Ectodermal cell (in vitro differentiated cells): Measurements from ENCODE around the gene BCAM.

ENCODE experiments used
- H3K27ac ChIP-seq: 2 replicates; pipeline ENCODE4 v1.7.0; 2013; ENCODE audit warnings: mild to moderate bottlenecking, low read depth, low read length; ENCODE audit not compliant: insufficient read depth, poor library complexity, severe bottlenecking
- H3K27me3 ChIP-seq: 2 replicates; pipeline ENCODE4 v1.7.0; 2013; ENCODE audit warnings: mild to moderate bottlenecking, low read length; ENCODE audit not compliant: insufficient read depth, control insufficient read depth, poor library complexity, severe bottlenecking
- H3K36me3 ChIP-seq: one replicate; pipeline ENCODE4 v1.7.0; 2013; ENCODE audit warnings: low read length; ENCODE audit not compliant: control insufficient read depth, insufficient read depth
- H3K4me1 ChIP-seq: one replicate; pipeline ENCODE4 v1.7.0; 2013; ENCODE audit warnings: low read length; ENCODE audit not compliant: control insufficient read depth, insufficient read depth
- H3K4me3 ChIP-seq: 2 replicates; pipeline ENCODE4 v1.7.0; 2013; ENCODE audit warnings: low read depth, low read length, control low read depth; ENCODE audit not compliant: insufficient read depth
- H3K9me3 ChIP-seq: 2 replicates; pipeline ENCODE4 v1.7.0; 2013; ENCODE audit warnings: mild to moderate bottlenecking, low read length, moderate library complexity; ENCODE audit not compliant: control insufficient read depth
- WGBS, 2 experiments: methylation state at CpG; one replicate each; pipeline ENCODE4 v1.1.7; 2013; ENCODE audit warnings: missing lambda C conversion rate in 2 of 2; 5-methylcytosine and 5-hydroxymethylcytosine counted together

BCAM gene

DNA sequence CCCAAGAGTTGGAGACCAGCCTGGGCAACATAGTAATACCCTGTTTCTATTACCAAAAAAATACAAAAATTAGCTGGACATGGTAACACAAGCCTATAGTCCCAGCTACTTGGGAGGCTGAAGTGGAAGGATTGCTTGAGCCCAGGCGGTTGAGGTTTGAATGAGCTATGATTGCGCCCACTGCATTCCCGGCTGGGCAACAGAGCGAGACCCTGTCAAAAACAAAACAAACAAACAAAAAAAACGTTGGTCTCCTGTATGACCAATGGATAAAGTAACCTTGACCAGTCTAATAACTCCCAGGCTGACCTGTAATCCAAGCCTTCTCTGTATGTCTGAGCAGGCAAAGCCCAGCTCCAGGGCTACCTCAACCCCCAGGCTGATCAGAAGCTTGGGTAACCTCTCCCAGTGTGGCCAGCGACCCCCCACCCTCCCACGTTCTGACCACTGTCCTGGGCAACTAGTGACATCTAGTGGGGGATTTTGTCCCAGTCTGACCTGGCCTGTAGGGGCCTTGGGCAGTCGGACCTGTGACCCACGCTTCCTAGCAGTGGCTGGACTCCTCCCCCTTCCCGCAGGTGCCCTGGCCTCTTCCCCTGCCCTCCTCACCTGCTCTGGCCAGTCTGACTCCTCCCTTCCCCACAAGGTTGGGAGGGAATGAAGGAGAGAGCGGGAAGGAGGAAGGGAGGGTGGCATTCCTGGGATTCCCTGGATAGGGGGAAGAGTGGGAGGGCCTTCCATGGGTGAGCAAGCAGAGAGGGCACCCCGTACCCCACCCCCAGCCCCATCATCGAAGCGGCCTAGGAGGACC lies 1.0 kb upstream of the BCAM start:
- H3K4me1 ChIP-seq = peaks cover 24% of the 10 kb centered on the region
- no peak overlapping the region for H3K4me3 ChIP-seq
- WGBS, 2 experiments = 30 to 33% methylated on average over 13 of the region's 14 CpGs
- H3K27me3 ChIP-seq = peaks cover 6% of the 10 kb centered on the region
- H3K27ac ChIP-seq = no peak overlapping the region
- no peaks in the 10 kb centered on the region for H3K36me3 ChIP-seq
- no peaks in the 10 kb centered on the region for H3K9me3 ChIP-seq

DNA sequence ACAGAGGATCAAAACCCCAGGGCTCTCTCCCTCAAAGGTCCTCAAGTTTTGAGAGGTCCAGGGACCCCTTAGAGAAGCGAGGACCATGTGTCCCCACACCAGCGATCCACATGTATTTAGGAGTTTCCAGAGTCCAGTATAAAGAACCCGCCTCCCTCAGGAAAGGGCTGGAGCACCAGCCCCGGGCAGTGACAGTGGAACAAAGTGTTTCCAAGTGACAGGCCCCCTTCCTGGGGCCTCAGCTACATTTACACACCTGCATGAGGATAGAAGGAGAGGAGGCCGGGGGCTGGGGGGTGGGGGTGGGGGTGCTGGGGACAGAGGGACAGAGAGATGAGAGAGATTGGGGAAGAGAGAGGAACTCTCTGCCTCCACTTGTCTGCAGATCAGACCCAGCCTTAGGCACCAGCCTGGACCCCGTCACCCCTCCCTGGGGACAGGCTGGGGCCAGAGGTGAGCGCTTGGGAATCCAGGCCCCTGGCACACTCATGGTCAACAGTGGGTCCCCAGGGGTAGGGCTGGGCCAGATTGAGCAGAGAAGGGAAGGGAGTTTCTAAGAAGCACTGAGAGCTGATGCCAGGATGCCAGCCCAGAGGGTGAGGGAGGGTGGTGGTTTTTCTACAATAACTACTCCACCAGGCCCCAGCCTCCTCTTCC lies 802 bp downstream of the BCAM start:
- no peak overlapping the region for H3K27ac ChIP-seq
- H3K9me3 ChIP-seq = no peaks in the 10 kb centered on the region
- H3K27me3 ChIP-seq = peaks cover 6% of the 10 kb centered on the region
- H3K36me3 ChIP-seq = no peaks in the 10 kb centered on the region
- peaks cover 24% of the 10 kb centered on the region for H3K4me1 ChIP-seq
- H3K4me3 ChIP-seq = peak overlapping the region; percentile 47
- 57% methylated on average over 6 of the region's 7 CpGs for WGBS, 2 experiments

DNA sequence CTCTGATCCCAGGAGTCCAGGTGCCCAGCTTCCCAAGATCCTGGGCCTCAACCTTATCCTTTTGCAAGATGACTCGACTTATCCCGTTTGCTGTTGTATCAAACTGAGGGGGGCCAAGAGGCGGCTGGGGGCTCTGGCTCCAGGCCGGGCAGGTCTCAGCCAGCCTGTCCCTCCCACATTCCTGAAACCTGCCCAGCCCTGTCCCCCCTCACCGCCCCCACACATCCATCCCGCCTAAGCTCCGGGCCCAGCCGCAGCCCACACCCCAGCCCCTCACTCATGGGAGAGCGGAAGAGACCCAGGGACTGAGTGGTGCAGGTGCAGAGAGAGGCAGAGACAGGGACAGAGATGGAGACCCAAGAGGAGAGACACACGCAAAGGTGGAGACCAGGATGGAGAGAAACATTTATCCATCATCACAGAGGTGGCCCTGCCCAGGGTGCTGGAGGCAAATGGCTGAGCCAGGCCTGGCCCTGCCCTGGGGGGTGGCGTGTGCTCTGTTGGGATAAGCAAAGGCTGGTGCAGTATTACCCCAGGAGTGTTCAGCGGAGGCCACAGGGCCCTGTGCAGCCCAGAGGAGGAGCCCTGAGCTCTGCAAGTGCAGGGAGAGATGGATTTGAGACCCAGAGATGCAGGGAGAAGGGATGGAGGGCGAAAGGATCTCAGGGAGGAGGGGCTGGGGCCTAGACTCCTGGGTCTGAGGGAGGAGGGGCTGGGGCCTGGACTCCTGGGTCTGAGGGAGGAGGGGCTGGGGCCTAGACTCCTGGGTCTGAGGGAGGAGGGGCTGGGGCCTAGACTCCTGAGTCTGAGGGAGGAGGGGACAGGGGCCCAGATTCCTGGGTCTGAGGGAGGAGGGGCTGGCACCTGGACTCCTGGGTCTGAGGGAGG lies 1.6 kb downstream of the BCAM start:
- Histone ChIP-seq H3K27ac (no peak overlapping the region), H3K4me3 (no peak overlapping the region), H3K9me3 (no peaks in the 10 kb centered on the region), H3K27me3 (peaks cover 6% of the 10 kb centered on the region), H3K36me3 (no peaks in the 10 kb centered on the region), H3K4me1 (peaks cover 24% of the 10 kb centered on the region)
- 70 to 77% methylated on average over 10 to 13 of the region's 13 CpGs for WGBS, 2 experiments

DNA sequence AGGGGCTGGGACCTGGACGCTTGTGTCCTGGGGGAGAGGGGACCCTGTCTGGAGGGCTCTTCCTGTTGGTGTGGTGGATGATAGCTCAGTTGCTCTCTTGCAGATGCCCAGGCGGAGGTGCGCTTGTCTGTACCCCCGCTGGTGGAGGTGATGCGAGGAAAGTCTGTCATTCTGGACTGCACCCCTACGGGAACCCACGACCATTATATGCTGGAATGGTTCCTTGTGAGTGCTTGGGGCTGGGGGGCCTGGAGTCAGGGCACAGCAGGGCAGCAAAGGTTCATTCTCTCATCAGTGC lies 2.2 kb downstream of the BCAM start:
- Histone ChIP-seq H3K27me3 (peaks cover 6% of the 10 kb centered on the region), H3K27ac (no peak overlapping the region), H3K36me3 (no peaks in the 10 kb centered on the region), H3K4me3 (no peak overlapping the region), H3K4me1 (peaks cover 24% of the 10 kb centered on the region), H3K9me3 (no peaks in the 10 kb centered on the region)
- 92 to 97% methylated on average over 7 of the region's 7 CpGs for WGBS, 2 experiments

DNA sequence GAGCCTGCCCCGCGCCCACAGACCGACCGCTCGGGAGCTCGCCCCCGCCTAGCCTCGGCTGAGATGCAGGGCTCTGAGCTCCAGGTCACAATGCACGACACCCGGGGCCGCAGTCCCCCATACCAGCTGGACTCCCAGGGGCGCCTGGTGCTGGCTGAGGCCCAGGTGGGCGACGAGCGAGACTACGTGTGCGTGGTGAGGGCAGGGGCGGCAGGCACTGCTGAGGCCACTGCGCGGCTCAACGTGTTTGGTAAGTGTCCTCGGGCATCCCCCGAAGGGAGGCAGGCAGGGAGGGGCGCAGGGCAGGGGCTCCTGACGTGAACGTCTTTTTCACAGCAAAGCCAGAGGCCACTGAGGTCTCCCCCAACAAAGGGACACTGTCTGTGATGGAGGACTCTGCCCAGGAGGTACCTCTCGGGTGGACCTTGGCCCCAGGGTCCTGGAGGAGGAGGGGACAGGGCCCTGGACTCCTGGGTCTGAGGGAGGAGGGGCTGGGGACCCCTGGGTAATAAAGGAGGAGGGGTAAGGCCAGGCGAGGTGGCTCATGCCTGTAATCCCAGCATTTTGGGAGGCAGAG lies 3.3 kb downstream of the BCAM start:
- Histone ChIP-seq H3K4me1 (peaks cover 24% of the 10 kb centered on the region), H3K9me3 (no peaks in the 10 kb centered on the region), H3K27me3 (peaks cover 6% of the 10 kb centered on the region), H3K27ac (no peak overlapping the region), H3K36me3 (no peaks in the 10 kb centered on the region), H3K4me3 (no peak overlapping the region)
- 91 to 92% methylated on average over 28 of the region's 28 CpGs for WGBS, 2 experiments

DNA sequence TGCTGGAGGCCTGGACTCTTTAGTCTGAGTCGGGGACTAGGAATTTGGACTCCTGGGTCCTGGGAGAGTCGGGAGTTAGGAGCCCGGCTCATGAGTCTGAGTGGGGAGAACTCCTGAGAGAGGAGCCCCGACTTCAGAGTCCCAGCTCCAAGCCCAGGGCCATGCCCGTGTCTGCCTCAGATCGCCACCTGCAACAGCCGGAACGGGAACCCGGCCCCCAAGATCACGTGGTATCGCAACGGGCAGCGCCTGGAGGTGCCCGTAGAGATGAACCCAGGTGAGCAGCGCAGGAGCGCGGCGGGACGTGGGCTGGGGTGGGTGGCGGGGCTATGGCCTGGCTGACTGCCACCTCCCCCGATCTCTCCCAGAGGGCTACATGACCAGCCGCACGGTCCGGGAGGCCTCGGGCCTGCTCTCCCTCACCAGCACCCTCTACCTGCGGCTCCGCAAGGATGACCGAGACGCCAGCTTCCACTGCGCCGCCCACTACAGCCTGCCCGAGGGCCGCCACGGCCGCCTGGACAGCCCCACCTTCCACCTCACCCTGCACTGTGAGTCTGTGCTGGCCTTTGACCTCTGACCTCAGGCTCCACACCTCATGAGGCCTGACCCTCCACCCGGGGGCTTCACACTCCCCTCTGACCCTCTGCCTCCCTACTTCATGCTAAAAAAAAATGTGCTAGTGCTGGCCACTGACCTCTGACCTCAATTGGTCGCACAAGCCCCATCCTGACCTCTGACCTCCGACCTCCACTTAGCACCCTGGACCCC lies 4.4 kb downstream of the BCAM start:
- 90 to 91% methylated on average over 38 of the region's 38 CpGs for WGBS, 2 experiments
- Histone ChIP-seq H3K27me3 (peaks cover 6% of the 10 kb centered on the region), H3K9me3 (no peaks in the 10 kb centered on the region), H3K36me3 (no peaks in the 10 kb centered on the region), H3K4me3 (no peak overlapping the region), H3K4me1 (peaks cover 18% of the 10 kb centered on the region), H3K27ac (no peak overlapping the region)

DNA sequence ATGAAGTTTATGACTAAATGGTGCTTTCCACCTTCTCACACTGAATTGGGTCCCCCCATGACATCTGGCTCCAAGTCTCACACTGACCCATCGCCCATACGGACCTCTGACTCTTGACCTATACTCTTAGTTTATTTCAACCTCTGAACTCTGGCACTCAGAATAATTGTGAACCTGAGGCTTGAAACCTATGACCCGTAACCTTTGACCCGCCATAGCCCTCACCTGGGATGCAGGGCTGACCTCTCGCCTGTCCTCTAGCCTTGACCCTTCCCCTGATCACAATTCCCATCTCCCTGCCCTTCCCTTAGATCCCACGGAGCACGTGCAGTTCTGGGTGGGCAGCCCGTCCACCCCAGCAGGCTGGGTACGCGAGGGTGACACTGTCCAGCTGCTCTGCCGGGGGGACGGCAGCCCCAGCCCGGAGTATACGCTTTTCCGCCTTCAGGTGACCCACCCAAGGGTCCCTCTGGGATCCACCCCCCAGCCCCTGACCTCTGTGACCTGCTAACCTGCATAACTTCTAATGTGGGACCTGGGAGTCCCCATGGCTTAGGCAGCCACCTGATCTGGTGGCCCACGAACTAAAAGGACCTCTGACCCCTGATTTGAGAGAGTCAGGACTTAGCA lies 5.1 kb downstream of the BCAM start:
- Histone ChIP-seq H3K4me1 (peaks cover 14% of the 10 kb centered on the region), H3K36me3 (no peaks in the 10 kb centered on the region), H3K27ac (no peak overlapping the region), H3K27me3 (peaks cover 6% of the 10 kb centered on the region), H3K9me3 (no peaks in the 10 kb centered on the region), H3K4me3 (no peak overlapping the region)
- WGBS, 2 experiments = 93 to 95% methylated on average over 16 of the region's 16 CpGs

DNA sequence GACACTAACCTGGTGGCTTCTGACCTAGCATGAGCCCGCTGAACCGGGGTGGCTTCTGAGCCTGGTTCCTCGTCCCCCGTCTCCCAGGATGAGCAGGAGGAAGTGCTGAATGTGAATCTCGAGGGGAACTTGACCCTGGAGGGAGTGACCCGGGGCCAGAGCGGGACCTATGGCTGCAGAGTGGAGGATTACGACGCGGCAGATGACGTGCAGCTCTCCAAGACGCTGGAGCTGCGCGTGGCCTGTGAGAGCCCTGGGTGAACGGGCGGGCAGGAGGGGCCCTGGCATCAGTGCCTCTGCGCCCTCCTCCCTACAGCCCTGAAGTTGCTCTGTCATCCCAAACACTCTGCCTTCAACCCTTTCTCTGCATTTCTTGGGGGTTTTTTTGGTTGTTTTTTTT lies 5.6 kb downstream of the BCAM start:
- Histone ChIP-seq H3K4me1 (peaks cover 8% of the 10 kb centered on the region), H3K4me3 (no peak overlapping the region), H3K36me3 (no peaks in the 10 kb centered on the region), H3K9me3 (no peaks in the 10 kb centered on the region), H3K27me3 (peaks cover under 1% of the 10 kb centered on the region), H3K27ac (no peak overlapping the region)
- WGBS, 2 experiments = 95 to 96% methylated on average over 17 of the region's 17 CpGs

DNA sequence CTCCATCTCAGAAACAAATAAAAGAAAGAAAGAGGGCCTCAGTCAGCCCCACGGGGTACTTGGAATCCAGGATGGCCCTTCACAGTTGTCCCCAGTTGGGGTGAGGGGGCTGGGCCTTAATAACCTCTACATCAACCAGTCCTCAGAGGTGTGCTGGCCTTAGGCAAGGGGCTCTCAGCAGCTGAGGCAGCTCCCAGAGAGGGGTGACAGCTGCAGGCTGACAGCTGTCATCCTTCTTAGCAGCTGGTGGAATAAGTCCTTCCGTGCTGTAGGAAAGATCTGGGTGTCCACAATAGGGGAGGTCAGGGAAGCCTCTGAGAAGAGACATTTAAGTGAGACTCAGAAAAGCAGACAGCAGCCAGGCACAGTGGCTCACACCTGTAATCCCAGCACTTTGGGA lies 7.4 kb downstream of the BCAM start:
- no peaks in the 10 kb centered on the region for H3K36me3 ChIP-seq
- H3K4me3 ChIP-seq = no peak overlapping the region
- H3K27me3 ChIP-seq = no peaks in the 10 kb centered on the region
- WGBS, 2 experiments = 84 to 89% methylated on average over 2 of the region's 2 CpGs
- no peak overlapping the region for H3K27ac ChIP-seq
- H3K4me1 ChIP-seq = no peaks in the 10 kb centered on the region
- H3K9me3 ChIP-seq = no peaks in the 10 kb centered on the region
